Measurements from ENCODE around the gene ZRANB2. TPM values are rescaled to one million over a fixed set of nuclear protein-coding genes. Genes with fewer than 3 reads are reported as not detected.

ZRANB2 gene
- total RNA-seq, 1 experiment from 2014 or later = 112 TPM

GRCh38 chr1:71039661-71040262 is 41.1 kb downstream of the ZRANB2 start:
- BruUV-seq (replicated peaks) = no TSS peak
- H3K4me1 ChIP-seq (ENCODE audit: insufficient read depth, low read length, poor library complexity, severe bottlenecking) = peaks cover 69% of the 10 kb centered on the region
- no peak for TF ChIP-seq CTCF (conservative IDR thresholded peaks at IDR 0.05; ENCODE audit: low read depth, low read length)
- TF ChIP-seq EZH2 (IDR thresholded peaks at IDR 0.05; ENCODE audit: borderline replicate concordance, low read depth, low read length, poor library complexity, severe bottlenecking) = no peak
- no peaks in the 10 kb centered on the region for H3K9me3 ChIP-seq (ENCODE audit: low read depth, low read length, poor library complexity, severe bottlenecking)
- no peak for DNase-seq (ENCODE audit: low spot score)
- POLR2A ChIA-PET (ENCODE audit: low non-redundant PET) = no interaction called here
- H3K27ac ChIP-seq (ENCODE audit: low read depth, low read length, poor library complexity, severe bottlenecking) = no peak overlapping the region
- no peaks in the 10 kb centered on the region for H3K27me3 ChIP-seq (replicated peaks; ENCODE audit: insufficient read depth, low read depth, low read length, poor library complexity)
- intact Hi-C loops (cut with micrococcal nuclease; ENCODE audit: unreplicated experiment) = loop anchor here (10.0 kb wide), 1 partner anchor 605 kb away; no protein-coding TSS in a partner anchor
- no peak overlapping the region for H3K4me3 ChIP-seq (ENCODE audit: low read depth, low read length, poor library complexity, severe bottlenecking)
- H3K36me3 ChIP-seq (ENCODE audit: insufficient read depth, low read length, poor library complexity, severe bottlenecking) = peaks cover 35% of the 10 kb centered on the region
- CTCF ChIA-PET = no interaction called here

- ChIA-PET CTCF (no interaction called here), POLR2A (ENCODE audit: low non-redundant PET) (no interaction called here)
- intact Hi-C loops (cut with micrococcal nuclease; ENCODE audit: unreplicated experiment) = no loop called here
- Histone ChIP-seq H3K4me1 (ENCODE audit: insufficient read depth, low read length, poor library complexity, severe bottlenecking) (peaks cover 69% of the 10 kb centered on the region), H3K36me3 (ENCODE audit: insufficient read depth, low read length, poor library complexity, severe bottlenecking) (peaks cover 35% of the 10 kb centered on the region), H3K27me3 (replicated peaks; ENCODE audit: insufficient read depth, low read depth, low read length, poor library complexity) (no peaks in the 10 kb centered on the region), H3K27ac (ENCODE audit: low read depth, low read length, poor library complexity, severe bottlenecking) (no peak overlapping the region), H3K4me3 (ENCODE audit: low read depth, low read length, poor library complexity, severe bottlenecking) (no peak overlapping the region), H3K9me3 (ENCODE audit: low read depth, low read length, poor library complexity, severe bottlenecking) (no peaks in the 10 kb centered on the region)
- DNase-seq (ENCODE audit: low spot score) = no peak
- BruUV-seq (replicated peaks) = no TSS peak
- TF ChIP-seq CTCF (conservative IDR thresholded peaks at IDR 0.05; ENCODE audit: low read depth, low read length) (no peak), EZH2 (IDR thresholded peaks at IDR 0.05; ENCODE audit: borderline replicate concordance, low read depth, low read length, poor library complexity, severe bottlenecking) (no peak)
These were observed 41.9 kb downstream of the ZRANB2 start for GRCh38 chr1:71038942-71039341.

- Histone ChIP-seq H3K27me3 (replicated peaks; ENCODE audit: insufficient read depth, low read depth, low read length, poor library complexity) (no peaks in the 10 kb centered on the region), H3K27ac (ENCODE audit: low read depth, low read length, poor library complexity, severe bottlenecking) (peak overlapping the region; percentile 7), H3K4me3 (ENCODE audit: low read depth, low read length, poor library complexity, severe bottlenecking) (peak overlapping the region; percentile 0), H3K4me1 (ENCODE audit: insufficient read depth, low read length, poor library complexity, severe bottlenecking) (peaks cover 73% of the 10 kb centered on the region), H3K36me3 (ENCODE audit: insufficient read depth, low read length, poor library complexity, severe bottlenecking) (peaks cover 41% of the 10 kb centered on the region), H3K9me3 (ENCODE audit: low read depth, low read length, poor library complexity, severe bottlenecking) (no peaks in the 10 kb centered on the region)
- BruUV-seq (replicated peaks) = no TSS peak
- ChIA-PET CTCF (no interaction called here), POLR2A (ENCODE audit: low non-redundant PET) (no interaction called here)
- intact Hi-C loops (cut with micrococcal nuclease; ENCODE audit: unreplicated experiment) = no loop called here
- TF ChIP-seq EZH2 (IDR thresholded peaks at IDR 0.05; ENCODE audit: borderline replicate concordance, low read depth, low read length, poor library complexity, severe bottlenecking) = no peak
- no peak for DNase-seq (ENCODE audit: low spot score)
These were observed 42.8 kb downstream of the ZRANB2 start for GRCh38 chr1:71037829-71038620.
